ENCODE measurements around the gene MMP27.

MMP27 gene

GRCh38 chr11:102716527-102716926 lies 11.0 kb upstream of the MMP27 start:
- H3K4me2 ChIP-seq: no peak overlapping the region
- no peak overlapping the region for H3K27ac ChIP-seq
- H3K9ac ChIP-seq: no peak overlapping the region
- H3K4me1 ChIP-seq (ENCODE audit: low read depth, poor library complexity, severe bottlenecking): no peaks in the 10 kb centered on the region
- H3K4me3 ChIP-seq (IDR thresholded peaks at IDR 0.05; ENCODE audit: insufficient read depth, low read depth, low read length): no peak overlapping the region
- H3K27me3 ChIP-seq (ENCODE audit: insufficient read depth, low read depth): no peaks in the 10 kb centered on the region
- TF ChIP-seq CTCF (conservative IDR thresholded peaks at IDR 0.05; ENCODE audit: low read depth, low read length): no peak
- no peaks in the 10 kb centered on the region for H4K20me1 ChIP-seq (ENCODE audit: insufficient read depth)
- H3K79me2 ChIP-seq (ENCODE audit: insufficient read depth, low read depth): no peaks in the 10 kb centered on the region
- no peak overlapping the region for H2AFZ ChIP-seq (ENCODE audit: low read depth)
- H3K36me3 ChIP-seq (ENCODE audit: insufficient read depth): no peaks in the 10 kb centered on the region

GRCh38 chr11:102712137-102712536 lies 6.6 kb upstream of the MMP27 start:
- no peaks in the 10 kb centered on the region for H3K27me3 ChIP-seq (ENCODE audit: insufficient read depth, low read depth)
- no peak for TF ChIP-seq CTCF (conservative IDR thresholded peaks at IDR 0.05; ENCODE audit: low read depth, low read length)

GRCh38 chr11:102709201-102709945 lies 3.8 kb upstream of the MMP27 start:
- Histone ChIP-seq H3K4me2 (no peak overlapping the region), H3K27ac (no peak overlapping the region), H2AFZ (ENCODE audit: low read depth) (no peak overlapping the region), H3K79me2 (ENCODE audit: insufficient read depth, low read depth) (no peaks in the 10 kb centered on the region), H3K4me1 (ENCODE audit: low read depth, poor library complexity, severe bottlenecking) (no peaks in the 10 kb centered on the region), H4K20me1 (ENCODE audit: insufficient read depth) (no peaks in the 10 kb centered on the region), H3K27me3 (ENCODE audit: insufficient read depth, low read depth) (no peaks in the 10 kb centered on the region), H3K4me3 (IDR thresholded peaks at IDR 0.05; ENCODE audit: insufficient read depth, low read depth, low read length) (no peak overlapping the region), H3K36me3 (ENCODE audit: insufficient read depth) (no peaks in the 10 kb centered on the region), H3K9ac (no peak overlapping the region)
- no peak for TF ChIP-seq CTCF (conservative IDR thresholded peaks at IDR 0.05; ENCODE audit: low read depth, low read length)

More at GRCh38 chr11:102712137-102712536, 6.6 kb upstream of the MMP27 start:
- Histone ChIP-seq H3K9ac (no peak overlapping the region), H3K79me2 (ENCODE audit: insufficient read depth, low read depth) (no peaks in the 10 kb centered on the region), H4K20me1 (ENCODE audit: insufficient read depth) (no peaks in the 10 kb centered on the region), H3K4me3 (IDR thresholded peaks at IDR 0.05; ENCODE audit: insufficient read depth, low read depth, low read length) (no peak overlapping the region), H3K27ac (no peak overlapping the region), H2AFZ (ENCODE audit: low read depth) (no peak overlapping the region), H3K36me3 (ENCODE audit: insufficient read depth) (no peaks in the 10 kb centered on the region), H3K4me2 (no peak overlapping the region), H3K4me1 (ENCODE audit: low read depth, poor library complexity, severe bottlenecking) (no peaks in the 10 kb centered on the region)

- TF ChIP-seq CTCF (conservative IDR thresholded peaks at IDR 0.05; ENCODE audit: low read depth, low read length): no peak
- Histone ChIP-seq H3K4me1 (ENCODE audit: low read depth, poor library complexity, severe bottlenecking) (no peaks in the 10 kb centered on the region), H3K79me2 (ENCODE audit: insufficient read depth, low read depth) (no peaks in the 10 kb centered on the region), H3K4me2 (no peak overlapping the region), H2AFZ (ENCODE audit: low read depth) (no peak overlapping the region), H3K4me3 (IDR thresholded peaks at IDR 0.05; ENCODE audit: insufficient read depth, low read depth, low read length) (no peak overlapping the region), H4K20me1 (ENCODE audit: insufficient read depth) (no peaks in the 10 kb centered on the region), H3K27ac (no peak overlapping the region), H3K27me3 (ENCODE audit: insufficient read depth, low read depth) (no peaks in the 10 kb centered on the region), H3K9ac (no peak overlapping the region), H3K36me3 (ENCODE audit: insufficient read depth) (no peaks in the 10 kb centered on the region)
These were observed 3.1 kb upstream of the MMP27 start for GRCh38 chr11:102708654-102709053.

Measured in KMS-11 (cell line).